Suppressor macrophage (primary cell): Measurements from ENCODE around the gene TNFRSF19.

Experiments
- DNase-seq, 4 experiments: peaks; one replicate each; pipeline ENCODE4 v3.0.0-alpha.2; 2020 to 2022
- total RNA-seq, 17 experiments: gene quantifications; one replicate each; lab custom pipeline; 2026; ENCODE audit warnings: mixed read lengths in 6 of 17, inconsistent platforms in 3 of 17; lab: John Stamatoyannopoulos, UW

The TNFRSF19 gene, protein sequence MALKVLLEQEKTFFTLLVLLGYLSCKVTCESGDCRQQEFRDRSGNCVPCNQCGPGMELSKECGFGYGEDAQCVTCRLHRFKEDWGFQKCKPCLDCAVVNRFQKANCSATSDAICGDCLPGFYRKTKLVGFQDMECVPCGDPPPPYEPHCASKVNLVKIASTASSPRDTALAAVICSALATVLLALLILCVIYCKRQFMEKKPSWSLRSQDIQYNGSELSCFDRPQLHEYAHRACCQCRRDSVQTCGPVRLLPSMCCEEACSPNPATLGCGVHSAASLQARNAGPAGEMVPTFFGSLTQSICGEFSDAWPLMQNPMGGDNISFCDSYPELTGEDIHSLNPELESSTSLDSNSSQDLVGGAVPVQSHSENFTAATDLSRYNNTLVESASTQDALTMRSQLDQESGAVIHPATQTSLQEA
- 0 to 2.8 (median 0.10) reads per million in 17 experiments for total RNA-seq

DNA sequence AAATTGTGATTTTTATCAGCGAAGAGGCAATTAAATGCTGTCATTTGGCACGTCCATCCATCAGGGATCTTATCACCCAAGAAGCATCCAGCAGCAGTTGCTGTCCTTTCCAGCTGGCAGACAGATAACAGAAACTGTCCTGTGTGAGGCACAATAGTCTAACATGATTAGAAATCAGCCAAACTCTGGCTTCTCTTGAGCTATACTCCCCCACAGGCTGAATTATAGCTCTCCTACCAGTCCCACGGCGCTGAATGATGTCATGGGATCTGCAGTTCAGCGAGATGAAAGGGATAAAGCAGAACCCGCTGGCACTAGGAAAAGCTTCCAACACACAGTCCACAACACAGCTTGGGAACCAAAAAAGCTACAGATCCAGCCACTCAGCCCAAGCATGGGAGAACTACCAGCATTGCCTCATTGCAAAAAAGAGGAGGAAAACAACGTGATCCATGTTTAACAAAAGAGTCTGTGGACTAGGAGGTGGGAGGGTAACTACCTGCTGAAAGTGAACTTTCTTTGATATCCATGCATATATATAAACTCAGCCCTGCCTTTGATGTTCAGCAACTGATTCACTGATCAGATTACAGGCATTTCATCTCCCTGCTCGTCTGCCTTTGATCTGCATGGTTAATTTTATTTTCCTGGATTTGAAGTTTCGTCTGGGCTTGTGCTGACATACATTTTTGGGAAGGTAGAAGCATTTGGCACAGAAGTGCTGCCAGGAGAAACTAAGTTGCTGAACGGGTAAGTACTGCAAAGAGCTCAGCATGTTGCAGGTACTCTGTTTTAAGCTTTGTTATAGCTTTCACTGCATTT lies at the start of gene TNFRSF19:
Gene TNFRSF19 (plus strand): TSS at position 314 of the 822 bp plus-strand sequence. CDS start 19,772 bp downstream, outside the sequence.
- DNase-seq: peak; percentile 18 to 34 (median 26)

DNA sequence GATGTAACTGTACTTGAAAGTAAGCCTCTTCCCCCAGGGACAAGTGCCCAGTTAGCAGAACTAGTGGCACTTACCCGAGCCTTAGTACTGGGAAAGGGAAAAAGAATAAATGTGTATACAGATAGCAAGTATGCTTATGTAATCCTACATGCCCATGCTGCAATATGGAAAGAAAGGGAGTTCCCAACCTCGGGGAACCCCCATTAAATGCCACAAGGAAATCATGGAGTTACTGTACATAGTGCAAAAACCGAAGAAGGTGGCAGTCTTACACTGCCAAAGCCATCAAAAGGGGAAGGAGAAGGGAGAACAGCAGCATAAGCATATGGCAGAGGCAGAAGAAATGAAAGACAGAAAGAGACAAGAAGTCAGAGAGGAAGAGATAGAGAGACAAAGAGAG lies 40.3 kb upstream of the TNFRSF19 start:
- peak; percentile 12 to 57 (median 50) for DNase-seq

DNA sequence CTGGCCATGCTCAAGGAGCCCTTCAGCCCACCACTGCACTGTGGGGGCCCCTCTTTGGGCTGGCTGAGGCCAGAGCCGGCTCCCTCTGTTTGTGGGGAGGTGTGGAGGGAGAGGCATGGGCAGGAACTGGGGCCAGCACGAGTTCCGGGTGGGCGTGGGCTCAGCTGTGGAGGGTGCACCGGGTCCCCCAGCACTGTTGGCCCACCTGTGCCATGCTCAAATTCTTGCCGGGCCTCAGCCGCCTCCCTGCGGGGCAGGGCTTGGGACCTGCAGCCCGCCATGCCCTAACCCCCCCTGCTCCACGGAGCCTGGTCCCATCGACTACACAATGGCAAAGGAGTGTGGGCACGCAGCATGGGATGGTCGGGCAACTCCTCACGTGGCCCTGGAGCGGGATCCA lies 38.8 kb upstream of the TNFRSF19 start:
- DNase-seq: no peak

DNA sequence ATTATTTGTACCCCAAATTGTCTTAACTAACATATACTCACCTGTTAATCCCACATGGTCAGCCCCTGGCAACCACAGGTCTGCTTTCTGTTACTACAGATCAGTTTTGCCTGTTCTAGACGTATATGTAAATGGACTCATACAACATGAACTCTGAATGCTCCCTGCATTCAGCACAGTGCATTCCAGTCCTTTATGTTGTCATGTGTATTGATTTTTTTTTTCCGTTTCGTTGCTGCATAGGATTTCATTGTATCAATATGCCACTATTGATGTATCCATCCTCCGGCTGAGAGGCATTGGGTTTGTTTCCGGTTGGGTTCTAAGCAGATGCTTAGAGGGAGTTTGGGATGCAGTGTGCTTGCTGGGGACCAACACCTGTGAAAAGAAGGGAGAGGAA lies 36.1 kb upstream of the TNFRSF19 start:
- DNase-seq: no peak

DNA sequence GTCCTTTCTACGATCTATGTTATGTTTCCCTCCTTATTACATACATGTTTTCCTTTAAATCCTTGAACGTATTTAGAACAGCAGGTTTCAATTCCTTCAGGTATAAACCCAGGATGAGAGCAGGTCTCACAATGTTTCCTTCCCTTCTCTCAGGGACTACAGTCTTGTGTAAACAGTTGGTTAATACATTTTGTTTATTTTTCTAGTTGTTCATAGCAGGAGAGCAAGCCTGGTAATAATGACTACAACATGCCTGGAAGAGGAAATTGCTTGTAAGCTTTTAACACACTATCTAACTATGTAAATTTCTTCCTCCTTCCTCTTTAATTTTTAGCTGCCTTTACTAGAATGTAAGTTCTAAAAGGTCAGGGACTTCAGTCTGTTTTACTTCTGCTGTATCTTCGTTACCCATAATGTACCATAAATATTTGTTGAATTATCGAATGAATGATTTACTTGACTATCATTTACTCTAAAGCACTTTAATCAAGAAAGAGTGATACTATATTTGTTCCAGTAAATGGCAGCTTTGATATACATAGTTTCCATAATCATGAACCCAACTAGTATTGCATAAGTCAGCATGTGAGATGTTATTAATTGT lies 28.9 kb upstream of the TNFRSF19 start:
- DNase-seq: peak in 1 of 4 experiments; percentile 11

DNA sequence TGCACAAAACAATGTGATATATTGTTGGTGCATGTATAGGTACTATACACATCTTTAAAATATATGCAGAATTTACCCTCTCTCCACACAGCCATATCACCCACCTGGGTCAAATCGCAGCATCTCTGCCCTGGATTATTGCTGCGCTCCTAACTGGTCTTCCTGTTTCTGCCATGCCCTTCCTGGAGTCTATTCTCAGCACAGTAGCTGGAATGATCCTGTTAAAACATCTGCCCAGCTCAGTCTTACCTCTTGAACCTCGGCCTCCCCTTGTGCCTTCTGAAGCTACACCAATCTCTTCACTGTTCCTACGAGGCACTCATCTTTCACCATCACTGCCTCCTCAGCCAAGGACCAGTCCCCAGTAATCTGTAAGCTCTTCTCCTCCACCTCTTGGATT lies 25.5 kb upstream of the TNFRSF19 start:
- no peak for DNase-seq

DNA sequence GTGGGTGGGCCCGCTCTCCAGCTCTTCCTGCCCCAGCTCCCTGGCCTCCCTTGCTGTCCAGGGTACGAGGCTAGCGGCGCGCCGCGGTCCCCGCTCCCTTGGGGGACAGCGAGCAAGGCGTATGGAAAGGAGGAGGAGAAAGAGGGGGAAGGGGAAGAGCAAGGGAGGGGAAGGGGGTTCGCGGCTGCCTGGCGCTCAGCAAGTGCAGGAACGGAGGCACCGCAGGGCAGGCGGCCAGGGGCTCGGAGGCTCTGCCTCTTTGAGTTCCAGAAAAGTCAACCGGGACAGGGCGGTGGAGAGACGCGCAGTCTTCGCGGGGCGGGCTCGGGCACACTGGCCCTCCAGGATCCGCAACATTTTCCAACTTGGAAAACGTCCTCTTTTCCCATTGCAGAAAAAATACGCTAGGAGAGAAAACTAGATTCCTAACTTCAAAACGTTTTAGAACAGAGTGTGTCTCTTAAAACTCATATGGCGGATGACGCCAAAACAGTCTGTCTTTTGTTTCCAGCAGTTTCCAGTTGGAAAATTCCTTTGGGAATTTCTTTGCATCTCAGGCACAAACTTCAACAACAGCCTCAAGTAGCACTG lies 23.1 kb upstream of the TNFRSF19 start:
- no peak for DNase-seq

DNA sequence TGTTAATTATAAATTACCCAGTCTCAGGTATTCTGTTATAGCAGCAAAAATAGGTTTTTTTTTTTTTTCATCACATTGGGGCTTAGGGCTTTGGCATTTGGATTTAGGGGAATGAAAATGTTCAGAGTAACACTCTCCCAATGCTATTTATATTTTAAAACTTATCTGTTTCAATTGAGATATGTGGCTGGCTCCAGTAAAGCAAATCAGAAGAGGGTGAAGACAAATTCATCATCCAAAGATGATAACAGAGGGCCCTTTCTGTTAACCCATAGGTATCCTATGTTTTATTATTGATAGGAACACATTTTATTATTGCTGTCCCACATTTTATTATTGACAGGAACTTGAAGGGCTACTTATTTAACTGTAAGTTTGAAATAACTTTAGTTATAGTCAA lies 20.5 kb upstream of the TNFRSF19 start:
- DNase-seq: no peak

DNA sequence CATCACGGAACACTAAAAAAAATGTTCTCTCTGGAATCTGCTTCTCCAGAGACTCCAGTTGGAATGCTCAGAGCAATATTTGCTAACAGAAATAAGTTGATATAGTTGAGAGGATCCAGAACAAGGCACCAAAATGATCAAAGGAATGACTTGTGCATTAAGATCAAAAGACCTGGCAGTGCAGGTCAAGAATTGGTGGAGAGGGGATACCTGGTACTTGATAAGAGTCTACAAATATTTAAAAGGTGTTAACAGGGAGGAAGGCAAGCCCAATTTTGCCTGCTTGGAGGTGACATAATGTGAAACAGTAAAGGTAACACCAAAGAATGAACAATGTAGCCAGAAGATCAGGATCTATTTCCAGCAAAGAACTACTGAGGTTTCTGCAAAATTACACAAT lies 20.0 kb upstream of the TNFRSF19 start:
- DNase-seq: no peak

DNA sequence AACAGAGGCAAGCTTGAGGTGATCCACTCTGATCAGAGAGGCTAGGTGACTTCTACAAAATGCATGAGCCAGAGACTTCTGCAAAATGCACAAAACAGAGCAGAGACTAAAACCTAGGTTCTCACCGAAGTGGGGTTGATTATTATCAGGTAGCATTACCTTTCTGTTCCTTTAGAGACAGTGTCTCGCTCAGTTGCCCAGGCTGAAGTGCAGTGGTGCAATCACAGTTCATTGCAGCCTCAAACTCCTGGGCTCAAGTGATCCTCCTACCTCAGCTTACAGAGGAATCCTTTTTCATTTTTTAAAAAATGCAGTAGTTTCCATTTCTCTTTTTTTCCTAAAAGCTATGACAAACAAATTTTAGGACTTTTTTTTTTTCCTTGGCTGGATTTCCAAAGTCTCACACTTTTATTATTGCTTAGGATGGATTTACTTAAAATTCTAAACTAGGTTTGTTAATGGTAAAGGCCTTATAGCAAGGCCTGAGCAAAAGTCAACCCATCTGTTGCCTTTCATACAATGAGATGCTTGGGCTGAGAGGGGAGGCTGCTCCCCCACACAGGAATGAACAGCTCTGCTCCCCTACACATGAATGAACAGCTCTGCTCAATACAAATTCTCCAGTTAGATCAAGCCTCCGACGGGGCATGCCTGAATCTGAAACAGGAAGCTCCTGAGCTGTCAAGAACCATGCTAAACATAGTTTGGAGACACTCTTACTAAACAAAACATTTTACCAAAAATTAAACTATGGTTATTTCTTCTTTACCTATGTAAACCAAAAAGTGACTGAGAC lies 18.8 kb upstream of the TNFRSF19 start:
- peak in 2 of 4 experiments; percentile 28 to 31 for DNase-seq

DNA sequence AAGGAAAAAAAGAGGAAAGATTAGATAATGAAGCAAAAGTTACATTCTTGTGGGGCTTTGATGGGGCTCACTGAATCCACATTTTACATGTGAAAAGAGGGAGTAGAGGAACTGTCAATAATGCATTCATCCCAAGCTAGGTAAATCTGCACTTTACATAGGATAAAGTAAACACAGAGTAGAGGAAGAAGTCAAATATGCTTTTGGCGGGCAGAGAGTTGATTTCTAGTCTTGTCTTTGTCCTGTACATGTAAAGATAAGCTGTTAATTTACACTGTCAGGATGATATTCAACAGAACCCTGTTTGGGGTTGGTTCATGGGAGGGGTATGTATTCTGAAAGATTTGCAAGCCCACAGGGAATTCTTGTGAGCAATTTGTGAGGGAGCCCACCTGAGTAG lies 18.0 kb upstream of the TNFRSF19 start:
- no peak for DNase-seq

DNA sequence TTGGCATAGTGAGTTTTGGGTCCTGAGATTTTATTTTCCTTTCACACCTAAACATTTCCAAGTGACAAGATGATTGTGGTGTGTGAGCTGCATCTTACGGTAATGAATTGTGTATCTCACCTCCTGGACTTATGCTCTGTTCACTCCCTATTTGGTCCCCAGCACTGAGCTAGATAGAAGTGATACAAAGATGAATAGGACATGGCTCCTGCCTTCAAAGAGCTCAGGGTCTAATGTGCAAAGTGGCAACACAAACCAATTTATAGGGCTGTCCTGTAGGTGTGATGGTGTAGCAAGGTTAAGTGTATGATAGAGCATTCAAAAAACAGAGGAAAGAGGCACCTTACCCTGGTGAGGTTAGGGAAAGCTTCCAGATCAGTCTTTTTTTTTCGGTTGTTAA lies 17.6 kb upstream of the TNFRSF19 start:
- no peak for DNase-seq

DNA sequence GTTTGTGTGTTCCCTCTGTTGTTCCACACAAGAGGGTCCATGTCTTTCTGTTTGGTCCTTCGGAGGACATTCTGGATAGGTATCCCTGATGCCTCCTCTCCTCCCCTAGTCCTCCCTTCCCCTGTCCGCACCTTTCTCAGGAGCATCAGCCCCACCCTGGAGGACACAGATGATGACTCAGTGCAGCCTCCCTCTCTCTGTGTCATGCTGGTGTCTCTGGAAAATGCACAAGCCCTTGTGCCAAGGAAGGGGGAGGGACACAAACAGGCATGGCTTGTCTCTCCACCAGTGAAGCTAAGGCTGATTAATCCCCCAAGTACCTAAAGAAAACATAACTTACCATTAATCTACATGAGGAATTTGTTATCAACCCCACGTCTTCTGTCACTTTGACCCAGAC lies 16.2 kb upstream of the TNFRSF19 start:
- DNase-seq: no peak

DNA sequence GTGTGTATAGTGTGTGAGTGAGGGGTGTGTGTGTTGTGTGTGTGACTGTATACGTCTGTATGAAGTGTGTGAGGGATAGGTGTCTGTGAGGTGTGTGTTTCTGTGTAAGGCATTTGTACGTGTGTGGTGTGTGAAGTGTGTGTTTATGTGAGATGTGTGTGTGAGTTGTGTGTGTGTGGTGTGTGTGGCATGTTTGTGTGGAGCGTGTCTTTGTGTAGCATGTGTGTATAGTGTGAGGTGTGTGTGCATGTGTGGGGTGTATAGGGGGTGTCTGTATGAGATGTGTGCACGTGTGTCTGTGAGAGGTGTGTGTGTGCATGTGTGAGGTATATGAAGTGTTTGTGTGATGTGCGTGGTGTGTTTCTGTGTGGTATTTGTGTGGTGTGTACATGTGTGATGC lies 13.2 kb upstream of the TNFRSF19 start:
- DNase-seq: no peak

DNA sequence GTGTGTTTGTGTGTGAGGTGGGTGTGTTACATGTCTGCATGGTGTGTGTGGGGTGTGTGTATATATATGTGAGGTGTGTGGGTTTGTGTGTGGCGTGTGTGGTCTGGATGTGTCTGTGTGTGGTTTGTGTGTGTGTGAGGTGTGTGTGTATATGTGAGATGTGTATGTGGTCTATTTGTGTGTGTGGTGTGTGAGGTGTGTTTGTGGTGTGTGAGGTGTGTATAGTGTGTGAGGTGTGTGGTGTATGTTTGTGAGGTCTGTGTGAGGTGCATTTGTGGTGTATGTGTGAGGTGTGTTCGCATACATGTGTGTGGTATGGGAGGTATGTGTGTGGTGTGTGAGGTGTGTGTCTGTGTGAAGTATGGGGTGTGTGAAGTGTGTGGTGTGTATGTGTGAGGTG lies 12.5 kb upstream of the TNFRSF19 start:
- DNase-seq: no peak

DNA sequence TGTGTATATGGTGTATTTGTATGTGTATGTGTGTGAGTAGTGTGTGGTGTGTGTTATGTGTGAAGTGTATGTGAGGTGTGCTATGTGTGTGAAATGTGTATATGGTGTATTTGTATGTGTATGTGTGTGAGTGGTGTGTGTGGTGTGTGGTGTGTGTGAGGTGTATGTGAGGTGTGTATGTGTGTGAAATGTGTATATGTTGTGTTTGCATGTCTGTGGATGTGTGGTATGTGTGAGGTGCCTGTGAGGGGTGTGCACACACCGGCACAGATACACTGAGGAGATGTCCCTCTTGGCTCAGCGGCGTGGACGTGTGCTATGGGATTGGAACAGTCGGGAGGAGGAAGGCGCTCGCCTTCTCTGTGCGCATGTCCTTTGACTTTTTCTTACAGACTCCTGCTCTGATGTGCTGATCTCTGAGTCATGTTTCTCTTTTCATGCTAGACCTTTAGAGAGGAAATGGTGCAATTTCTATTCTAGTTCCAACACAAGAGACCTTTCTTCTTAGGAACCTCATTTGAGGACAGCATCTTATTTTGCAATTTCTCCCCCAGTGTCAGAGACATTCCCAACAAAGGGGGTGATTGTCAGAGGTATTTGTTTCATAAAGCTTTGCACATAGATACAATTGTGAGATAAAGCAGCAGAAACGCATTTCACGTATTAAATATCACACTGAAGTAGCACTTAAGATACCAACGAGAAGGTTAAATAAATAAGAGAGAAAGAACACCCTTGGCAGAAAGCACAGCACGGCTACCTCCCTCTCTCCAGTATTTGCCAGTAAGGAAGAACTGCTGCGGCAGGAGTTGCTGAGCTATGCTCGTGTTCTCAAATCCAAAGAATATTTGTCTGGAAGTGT lies 11.3 kb upstream of the TNFRSF19 start:
- DNase-seq: peak; percentile 72 to 89 (median 84)

DNA sequence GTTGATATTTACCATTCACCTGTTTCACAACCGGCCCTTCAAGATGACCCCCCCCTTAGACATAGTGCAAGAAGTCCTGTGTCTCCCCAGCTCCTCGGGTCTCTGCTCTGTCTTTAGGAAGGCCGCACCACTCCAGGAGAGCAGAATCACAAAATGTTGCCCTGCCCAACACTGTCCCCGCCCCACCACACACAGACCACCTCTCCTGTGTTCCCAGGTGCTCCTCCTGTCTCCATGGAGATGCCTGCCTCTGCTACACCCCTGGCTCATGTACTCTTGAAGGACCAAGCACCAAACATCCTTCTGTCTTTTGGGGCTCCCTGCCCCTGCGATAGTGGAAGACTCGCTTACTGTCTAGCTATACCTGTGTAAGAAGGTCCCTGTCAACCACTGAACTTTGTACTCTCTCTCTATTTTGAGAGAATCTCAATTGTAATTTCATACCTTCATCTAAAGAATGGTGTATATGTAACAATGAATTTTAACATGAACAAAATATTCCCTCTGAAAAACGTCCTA lies 9.6 kb upstream of the TNFRSF19 start:
- no peak for DNase-seq

DNA sequence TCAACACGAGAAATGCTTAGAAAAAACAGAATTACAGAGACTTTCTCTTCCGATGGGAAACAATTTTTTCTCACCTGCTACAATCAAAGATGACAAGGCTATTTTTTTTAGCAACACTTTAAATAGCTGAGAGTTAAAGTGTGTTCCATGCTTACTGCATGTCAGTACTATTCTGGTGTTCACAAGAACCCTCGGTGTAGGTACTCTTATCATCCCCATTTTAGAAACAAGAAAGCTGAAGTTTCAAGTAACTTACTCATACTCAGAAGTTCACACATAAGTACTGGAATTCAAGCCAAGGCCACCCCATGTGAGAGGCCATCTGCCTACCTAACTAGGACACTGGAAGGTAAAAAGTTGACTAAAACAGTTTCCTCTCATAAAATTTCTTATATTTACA lies 9.0 kb upstream of the TNFRSF19 start:
- no peak for DNase-seq

DNA sequence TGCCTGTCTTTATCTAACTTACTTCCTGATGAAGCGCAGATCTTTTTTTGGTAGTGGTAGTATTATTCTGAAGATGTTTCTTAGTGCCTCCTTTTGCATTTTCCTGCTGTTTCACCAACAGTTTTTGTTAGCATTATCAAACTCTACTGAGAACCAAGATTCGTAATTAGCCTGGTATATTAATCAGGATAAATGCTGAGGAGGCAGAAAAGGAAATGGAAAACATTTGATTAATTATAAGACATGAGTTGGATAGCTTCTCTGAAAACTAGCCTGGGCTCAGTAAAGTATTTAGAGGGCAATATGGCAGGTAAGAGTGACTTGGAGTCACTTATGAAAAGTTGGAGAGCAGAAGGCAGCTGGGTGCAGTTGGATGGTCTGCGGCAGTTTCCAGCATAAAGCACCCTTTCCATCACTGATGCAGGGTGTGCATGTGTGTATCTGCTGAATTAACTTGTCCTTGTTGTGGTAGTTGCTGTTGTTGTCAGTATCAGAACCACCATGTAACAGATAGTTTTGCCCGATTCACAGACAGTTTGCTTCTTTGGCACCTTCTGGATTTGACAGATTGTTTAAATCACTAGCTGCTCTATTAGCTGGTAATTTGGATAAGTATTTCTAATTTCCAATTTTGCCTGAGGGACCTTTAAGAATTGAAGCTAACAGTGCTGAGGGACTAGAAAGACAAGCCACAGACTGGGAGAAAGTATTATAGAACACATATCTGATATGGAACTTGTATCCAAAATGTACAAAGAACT lies 6.9 kb upstream of the TNFRSF19 start:
- no peak for DNase-seq

DNA sequence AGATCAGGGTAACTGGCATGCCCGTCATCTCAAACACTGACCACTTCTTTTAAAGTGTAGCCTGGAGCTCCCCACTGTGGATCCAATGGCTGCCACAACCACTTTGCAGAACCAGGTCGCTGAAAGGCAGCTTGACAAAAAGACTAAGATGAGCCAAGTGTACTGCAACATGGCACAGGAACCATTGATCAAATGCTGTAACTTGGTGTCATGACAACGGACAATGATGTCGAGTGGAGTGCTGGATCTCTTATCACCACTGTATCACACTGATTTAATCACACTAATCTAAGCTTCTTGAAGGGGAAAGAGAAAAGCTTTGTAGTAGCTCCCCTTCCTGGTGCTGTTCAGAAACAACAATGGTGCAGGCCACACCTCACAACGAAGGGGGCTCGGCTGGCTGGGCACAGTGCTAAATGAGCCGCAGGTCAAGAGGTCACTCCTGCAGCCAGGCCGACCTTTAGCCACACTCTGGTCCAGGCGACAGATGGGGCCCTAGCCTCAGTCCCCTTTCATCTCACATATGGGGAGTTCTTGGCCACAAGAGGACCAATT lies 2.2 kb upstream of the TNFRSF19 start:
- DNase-seq: peak in 1 of 4 experiments; percentile 16
